ENCODE measurements around the gene TAMALIN.

- TF ChIP-seq FOXM1 (IDR thresholded peaks at IDR 0.05; ENCODE audit: borderline replicate concordance) (no peak), ELF4 (IDR thresholded peaks at IDR 0.05) (no peak), ZNF384 (IDR thresholded peaks at IDR 0.05) (no peak), NFRKB (IDR thresholded peaks at IDR 0.05) (no peak), L3MBTL2 (conservative IDR thresholded peaks at IDR 0.05) (no peak), TARDBP (IDR thresholded peaks at IDR 0.05) (no peak), FOXK2 (IDR thresholded peaks at IDR 0.05) (no peak), BHLHE40 (IDR thresholded peaks at IDR 0.05; ENCODE audit: borderline replicate concordance) (no peak)
Observed at GRCh38 chr12:52018433-52019112, 11.8 kb downstream of the TAMALIN start.
